Measurements from ENCODE around the gene BARHL2.

The BARHL2 gene

DNA sequence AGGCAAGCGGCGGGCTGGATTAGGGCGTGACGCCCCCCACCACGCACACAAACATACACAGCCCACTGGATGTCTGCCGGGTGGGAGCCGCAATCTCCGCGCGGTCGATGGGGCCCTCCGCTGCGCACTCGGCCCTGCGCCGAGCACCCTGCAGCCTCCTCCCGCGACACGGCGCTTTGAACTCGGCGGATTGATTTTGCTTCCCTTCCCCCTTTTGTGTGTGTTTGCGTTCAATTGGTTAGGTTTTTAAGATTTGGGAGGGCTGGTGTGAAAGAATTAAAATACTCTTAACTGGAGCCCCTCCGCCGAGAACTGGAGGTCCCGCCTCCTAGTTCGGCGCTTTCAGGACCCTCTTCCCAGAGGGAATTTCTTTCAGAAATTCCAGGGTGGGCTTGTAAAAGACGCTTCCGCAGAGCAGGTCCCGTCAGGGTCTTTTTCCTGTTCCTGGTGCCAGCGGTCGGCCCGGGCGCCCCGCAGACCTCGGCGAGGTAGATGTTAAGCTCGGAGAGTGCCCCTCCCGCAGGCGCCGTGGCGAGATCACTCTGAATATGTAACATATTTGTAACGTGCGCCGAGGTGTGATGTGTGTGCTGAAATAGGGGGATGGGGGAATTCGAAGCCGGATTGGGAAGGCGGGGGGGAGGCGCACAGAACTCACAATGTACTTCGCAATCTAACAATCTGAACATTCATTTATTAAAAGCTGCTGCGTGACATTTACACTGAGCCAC lies 8.0 kb upstream of the BARHL2 start:
- DNase-seq (ENCODE audit: low spot score): no peak

DNA sequence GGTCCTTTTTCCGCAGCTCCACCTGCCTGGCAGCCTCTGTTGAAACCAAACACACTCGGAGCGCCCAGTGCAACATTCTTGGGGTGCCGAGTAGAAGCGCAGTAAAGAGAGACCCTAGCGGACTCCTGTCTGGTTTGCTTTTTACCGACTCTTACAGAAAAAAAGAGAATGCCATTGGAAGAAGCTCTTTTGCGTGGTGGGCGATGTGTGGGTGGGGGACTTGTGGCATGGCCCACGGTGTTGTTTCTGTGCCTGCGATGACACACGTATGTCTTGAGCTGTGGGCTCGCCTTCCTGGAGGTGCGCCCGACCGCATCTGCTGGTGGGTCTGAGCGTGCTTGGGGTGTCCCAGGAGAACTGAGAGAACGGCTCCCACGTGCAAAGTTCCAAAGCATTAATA lies 7.3 kb upstream of the BARHL2 start:
- no peak for DNase-seq (ENCODE audit: low spot score)

DNA sequence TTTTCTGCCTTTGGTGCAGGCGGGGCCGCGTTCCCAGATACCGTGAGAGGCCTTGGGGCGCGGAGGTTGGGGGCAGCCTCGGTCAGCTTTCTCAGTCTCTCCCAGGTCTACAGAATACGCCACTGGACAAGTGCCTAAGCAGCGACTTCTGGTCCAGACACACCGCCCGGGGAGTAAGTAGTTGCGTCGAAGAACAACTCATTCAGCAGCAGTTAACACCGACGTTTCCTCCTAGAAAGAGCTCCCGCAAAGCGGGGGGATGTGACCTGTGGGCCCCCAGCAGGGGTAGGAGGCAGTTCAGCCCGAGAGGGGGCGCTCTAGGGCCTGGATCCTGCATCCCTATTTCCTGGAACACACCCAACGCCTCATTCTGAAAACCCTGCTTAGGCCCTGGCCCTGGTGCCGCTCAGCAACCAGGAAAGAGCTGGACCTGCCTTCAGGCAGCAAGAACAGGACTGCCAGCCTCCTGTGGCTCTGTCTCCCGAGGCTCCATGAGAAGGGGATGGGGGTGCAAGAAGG lies 6.5 kb upstream of the BARHL2 start:
- DNase-seq (ENCODE audit: low spot score): no peak

DNA sequence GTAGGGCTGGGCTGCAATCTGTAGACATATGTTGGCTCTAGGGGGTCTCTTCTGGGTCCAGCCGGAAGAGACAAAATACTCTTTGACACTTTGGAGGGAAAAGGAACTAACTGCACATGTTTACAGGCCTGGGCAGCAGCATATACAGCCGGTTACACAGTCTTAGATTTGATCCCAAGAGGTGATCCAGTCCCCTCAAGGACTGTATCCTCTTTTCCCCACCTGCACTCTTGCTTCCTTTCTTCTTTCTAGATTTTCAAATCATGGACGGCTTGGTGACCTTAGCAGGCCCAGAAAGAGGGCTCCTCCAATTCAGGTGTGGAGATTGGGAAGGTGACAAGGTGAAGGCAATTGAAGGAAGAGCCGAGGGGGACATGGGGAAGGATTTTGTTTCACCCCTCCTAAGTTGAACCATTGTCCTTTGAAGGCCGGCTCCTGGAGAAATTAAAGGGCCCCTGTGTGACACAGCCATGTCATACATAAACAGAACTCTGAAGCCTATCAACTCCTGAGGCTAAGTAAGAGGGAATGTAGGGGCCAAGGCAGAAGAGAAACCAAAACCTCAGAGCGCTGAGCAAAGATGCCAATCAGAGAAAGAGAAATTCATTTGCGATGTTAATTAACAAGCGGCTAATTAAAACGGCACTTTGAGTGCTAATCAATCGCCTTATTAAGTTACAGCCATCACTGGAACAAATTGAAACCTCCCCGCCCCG lies 5.9 kb upstream of the BARHL2 start:
- no peak for DNase-seq (ENCODE audit: low spot score)

DNA sequence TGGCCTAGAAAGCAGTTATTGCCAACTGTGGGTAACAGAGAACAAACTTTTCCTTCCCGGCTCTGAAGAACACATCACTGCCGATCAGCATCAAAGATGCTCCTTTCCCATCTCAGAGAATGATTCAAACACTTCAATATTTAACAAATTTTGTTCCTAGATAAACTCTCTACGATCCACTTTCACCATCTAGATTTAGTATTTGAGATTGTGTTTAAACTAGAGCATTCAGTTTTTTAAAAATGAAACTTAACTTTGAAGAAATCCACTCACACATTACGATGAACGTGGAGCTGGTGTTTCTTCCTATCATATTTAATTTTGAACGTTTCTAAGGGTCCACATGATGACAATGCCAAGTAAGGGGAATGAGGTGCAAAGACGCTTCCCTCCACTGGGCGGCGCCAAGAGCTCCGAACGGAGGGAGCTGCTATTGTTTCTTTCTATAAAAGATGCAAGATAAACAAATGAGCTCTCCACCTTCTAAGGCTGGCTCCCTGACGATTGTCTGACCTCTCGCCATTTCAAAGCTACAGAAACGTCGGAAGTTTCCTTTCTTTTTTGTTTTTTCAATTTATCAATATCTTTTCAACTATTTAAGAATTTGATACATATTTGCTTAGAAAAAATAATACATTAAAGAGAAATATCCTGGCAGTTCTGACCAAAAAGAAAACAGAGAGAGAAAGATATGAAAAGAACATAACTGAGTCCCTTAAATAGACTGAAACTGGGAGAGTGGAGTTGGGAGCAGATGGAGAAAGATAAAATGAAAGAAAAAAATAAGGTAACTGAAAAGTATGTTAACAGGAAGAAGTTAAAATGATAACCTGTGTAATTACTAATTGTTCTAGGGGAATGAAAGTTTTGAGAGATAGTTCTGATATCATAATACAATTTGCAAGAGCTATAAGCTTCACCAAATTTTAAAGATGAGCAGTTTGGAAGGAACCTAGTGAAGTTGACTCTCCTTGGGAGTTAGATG lies 4.4 kb upstream of the BARHL2 start:
- no peak for DNase-seq (ENCODE audit: low spot score)

DNA sequence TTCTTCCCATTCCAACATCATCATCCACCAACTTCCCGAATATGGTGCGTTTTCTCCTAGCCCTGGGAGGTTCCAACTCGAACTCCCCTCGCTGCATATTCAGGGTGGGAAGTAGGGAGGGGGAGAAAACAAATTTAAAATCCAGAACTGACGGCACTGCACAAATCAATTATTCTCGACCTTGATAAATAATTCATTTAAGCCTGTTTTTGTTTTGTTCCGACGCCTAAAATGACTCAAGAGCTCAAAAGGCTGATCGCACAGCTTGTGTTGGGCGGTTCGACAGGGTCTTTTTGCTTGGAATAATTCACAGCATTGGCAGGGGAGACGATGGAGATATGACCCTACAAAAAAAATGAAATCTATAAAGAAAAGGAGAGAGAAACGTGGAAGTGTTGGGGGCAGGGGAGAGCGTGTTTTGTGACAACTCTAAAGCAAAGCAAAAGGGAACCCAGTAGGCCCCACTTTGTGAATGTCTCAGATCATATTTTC lies 3.1 kb upstream of the BARHL2 start:
- DNase-seq (ENCODE audit: low spot score): no peak

DNA sequence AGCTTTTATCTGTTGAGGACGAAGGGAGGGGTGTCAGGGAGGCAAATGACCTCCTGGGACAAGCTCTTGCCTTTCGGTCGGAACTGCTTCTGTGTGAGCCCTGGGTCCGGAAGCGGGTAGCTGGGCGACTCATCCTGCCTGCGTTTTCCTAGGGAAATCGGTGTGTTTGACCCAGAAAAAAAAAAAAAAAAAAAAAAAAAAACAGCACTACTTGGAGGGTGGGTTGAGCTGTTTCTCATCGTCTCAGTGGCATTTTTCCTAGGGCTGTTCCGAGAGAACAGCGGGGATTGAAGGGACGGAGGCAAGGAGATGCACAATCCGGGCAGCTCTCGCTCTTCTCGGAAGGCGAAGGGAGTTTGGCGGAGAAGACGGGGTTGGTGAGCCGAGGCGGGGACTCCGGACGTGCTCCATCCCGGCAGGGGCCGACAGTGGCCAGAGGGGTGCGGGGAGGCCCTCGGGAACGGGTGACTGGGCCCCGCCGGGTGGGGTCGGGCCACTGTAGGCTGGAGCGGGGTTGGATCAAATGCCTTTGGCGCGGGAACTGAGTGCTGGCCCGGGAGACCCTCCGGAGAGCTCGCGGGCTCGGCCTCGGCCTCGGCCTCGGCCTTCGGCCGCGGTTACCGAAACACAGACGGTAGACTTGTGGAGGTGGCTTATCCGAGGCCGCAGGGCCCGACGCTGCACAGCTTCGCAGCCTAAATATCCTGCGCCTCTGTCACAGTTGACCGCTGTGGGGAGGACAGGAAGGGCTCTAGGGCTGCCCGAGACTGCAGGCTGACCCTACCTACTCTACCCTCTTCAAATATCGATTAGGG lies 2.4 kb upstream of the BARHL2 start:
- no peak for DNase-seq (ENCODE audit: low spot score)

DNA sequence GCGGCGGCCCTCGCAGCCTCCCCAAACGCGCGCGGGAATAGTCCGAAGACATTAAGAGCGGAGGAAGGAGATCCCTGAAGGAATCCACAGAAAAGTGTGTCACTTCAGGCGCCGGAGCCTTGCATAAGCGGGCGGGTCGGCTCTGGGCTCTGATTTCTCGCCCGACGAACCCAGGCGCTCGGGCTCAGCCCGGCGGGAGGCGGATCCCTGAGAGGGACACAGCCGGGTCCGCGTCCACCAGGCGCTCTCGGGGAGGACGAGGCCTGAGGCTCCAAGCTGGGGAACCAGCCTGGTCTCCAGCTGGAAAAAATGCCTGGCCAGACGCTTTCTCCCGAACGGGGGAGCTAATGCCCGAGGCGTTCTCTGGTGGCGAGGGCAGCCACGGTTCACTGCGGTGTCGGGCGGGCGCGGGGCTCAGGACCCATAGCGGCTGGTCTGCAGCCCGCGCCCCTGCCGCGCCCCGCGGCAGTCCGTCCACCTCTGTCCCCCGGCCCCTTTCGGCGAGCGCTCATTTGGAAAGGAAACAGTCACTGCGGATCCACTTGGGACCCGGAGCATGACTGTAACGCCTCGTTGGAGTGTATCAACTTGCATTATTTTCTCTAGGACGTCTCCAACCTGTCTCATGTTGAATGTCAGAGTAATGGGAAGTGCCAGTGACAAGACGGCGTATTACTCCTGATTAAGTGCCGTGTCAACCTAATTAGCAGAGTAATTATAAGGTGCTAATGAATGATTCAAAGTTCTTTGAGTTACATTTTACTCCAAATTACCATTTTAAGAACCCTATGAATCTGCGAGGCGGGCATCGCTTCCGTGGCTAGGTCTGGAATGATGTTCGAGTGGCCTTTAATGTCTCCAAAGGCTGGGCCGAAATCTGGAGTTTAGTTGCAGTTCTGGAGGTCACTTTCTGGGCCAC lies 1.6 kb upstream of the BARHL2 start:
- DNase-seq (ENCODE audit: low spot score): no peak

DNA sequence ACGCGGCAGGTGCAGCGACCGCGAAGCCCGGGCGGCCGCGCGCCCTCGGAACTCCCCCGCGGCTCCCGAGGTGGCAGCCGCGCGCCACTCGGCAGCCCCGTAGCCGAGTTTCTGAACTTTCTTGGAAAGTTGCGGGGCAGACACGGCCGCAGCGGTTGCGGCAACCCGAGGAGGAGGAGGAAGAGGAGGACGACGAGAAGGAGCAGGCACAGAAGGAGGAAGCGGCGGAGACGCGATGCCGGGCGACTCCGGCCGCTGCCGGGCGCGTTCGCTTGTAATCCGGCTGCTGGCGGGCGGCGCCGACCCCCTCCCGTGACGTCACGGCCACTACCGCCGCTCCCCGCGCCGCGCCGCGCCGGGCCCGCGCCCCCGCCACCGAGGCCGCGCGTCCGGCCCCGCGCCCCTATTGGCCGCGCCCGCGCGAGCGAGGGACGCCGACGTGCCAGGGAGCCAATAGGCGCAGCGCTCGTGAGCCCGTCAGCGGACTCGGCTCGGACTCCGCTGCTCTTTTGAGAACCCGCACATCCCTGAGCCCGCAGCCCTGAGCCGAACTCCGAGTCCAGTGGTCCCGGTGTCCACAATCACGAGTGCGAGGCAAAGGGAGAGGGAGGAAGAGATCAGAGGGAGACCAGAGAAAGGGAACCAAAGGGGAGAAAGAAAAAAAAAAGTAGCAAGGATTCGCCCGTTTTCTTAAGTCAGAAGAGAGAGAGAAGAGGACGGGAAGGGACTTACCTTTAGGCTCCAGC lies 736 bp upstream of the BARHL2 start:
- peak; percentile 94 for DNase-seq (ENCODE audit: low spot score)

DNA sequence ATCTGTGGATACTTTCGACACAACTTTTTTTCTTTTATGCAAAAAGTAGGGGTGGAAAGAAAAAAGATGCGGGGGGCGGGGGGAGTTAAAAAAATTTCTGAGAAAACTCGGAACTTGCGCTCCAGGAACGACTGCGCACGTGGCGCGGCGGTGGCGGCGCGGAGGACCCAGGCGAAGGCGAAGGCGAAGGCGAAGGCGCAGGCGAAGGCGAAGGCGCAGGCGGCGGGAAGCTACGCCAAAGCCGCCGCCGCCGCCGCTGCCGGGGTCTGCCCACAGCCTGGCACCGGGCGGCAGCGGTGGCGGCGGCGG lies 208 bp upstream of the BARHL2 start:
- DNase-seq (ENCODE audit: low spot score): no peak

DNA sequence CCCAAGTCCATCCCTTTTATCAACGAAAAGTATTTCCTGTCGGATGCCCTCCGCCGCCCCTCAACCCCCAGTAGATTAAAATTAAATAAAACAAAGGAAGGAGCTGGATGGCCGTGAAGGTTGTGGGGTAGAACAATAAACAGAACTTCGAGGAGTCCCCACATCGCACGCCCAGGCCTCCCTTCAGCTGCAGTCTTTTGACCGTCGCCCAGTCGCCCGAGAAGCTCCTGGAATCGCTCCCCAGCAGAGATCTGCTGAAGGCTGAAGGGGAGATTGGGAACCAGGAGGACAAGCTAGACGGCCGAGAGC lies 905 bp downstream of the BARHL2 start:
- DNase-seq (ENCODE audit: low spot score): no peak

DNA sequence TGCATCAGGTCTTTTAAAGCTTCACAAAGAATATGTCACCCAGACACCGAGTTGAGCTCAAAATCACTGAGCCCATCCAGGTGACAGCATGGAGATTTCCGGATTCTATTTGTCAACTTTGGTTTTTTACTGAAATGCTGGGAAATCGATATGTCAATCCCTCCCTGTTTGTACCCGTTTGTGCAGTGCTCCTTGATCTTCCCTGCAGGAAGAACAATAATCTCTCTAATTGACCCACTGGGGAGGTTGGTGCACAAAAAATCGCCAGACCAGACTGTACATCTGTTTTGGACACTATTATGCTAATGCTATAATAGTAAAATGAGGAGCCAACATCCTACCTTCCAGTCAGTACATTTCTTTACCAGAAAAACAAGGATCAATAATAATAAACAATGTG lies 1.8 kb downstream of the BARHL2 start:
- no peak for DNase-seq (ENCODE audit: low spot score)

DNA sequence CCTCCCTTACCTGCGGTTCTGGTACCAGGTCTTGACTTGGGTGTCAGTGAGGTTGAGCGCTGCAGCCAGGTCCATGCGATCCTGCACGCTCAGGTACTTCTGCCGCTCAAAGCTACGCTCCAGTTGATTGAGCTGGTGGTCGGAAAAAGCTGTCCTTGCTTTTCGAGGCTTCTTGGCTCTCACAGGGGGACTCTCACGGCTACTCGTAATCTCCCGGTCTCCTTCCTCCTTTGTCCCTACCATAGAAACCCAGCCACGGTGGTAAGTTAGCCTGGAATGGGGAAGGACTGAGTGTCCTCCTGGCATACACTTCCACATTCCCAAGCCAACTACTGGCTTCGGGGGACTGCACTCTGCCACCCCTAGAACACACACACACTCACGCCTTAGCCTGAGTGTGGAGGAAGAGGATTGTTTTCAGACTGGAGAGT lies 2.6 kb downstream of the BARHL2 start:
- DNase-seq (ENCODE audit: low spot score): no peak

DNA sequence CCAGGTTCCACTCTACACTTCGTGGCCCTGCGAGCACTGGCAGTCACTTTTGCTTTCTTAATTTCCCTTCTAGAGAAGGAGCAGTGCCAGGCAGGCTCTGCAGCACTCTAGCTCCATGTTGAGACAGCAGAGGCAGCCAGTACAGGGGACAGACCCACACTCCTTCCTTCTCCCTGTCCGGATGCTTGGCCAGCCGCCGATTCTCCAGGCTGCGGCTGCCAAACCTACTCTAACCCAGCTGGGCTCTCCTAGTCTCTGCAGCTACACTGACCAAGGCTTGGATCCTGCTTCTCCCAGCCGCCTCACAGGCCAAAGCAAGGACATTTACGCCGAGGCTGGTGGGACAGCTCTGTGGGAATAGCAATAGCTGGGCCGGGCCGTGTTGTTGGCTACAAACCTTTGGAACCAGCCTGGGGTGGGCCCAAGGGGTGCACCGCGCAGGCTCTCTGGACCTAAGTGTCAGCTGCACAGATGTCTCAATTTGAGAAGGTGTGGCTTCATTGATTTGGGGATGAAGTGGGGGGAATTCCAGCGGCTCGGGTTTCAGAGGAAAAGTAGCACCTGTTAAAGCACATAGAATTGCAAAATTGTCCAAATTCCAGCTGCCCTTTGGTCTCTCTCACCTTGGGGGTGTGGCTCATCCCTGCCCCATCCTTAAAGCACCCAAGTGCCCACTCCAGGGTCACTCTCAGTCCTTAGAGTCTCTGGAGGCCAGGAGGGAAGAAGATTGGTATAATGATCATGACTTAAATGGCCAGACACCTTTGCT lies 3.2 kb downstream of the BARHL2 start:
- no peak for DNase-seq (ENCODE audit: low spot score)

DNA sequence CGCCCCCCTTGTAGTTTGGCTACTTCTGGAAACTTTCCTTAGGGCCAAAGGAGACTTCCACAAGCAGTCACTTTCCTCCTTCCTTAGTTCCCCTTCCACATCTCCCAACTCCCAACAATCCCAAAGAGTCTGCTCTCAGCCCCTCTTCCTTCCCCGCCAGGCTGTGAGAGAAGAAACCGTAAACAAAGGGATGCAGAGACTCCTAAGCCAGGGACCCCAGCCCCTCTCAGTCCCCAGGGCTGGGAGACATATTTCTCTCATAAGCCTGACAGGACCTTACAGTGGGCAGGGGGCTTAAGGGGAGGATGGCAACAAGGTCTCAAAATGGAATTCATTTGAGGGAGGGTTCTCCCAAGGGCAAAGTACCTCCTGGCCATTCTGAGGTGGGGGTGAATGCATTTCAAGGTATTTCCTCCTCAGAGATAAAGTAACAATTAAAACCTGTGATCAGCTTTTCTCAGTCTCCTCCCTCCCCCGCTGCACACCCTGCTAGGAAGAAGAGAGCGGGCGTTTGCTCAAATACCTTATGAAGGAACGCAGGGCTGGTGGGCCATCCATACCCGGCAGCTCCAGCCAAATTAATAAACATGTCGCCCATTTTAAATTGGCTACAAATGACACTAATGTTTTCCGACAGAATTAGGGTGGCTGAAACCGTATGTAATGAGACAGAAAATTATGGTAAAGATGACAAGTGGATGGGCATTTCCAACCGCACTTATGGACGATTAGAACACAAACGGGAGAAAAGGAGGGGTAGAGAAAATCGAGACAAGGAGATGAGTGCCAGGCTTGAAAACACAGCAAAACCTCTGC lies 4.0 kb downstream of the BARHL2 start:
- DNase-seq (ENCODE audit: low spot score): no peak

DNA sequence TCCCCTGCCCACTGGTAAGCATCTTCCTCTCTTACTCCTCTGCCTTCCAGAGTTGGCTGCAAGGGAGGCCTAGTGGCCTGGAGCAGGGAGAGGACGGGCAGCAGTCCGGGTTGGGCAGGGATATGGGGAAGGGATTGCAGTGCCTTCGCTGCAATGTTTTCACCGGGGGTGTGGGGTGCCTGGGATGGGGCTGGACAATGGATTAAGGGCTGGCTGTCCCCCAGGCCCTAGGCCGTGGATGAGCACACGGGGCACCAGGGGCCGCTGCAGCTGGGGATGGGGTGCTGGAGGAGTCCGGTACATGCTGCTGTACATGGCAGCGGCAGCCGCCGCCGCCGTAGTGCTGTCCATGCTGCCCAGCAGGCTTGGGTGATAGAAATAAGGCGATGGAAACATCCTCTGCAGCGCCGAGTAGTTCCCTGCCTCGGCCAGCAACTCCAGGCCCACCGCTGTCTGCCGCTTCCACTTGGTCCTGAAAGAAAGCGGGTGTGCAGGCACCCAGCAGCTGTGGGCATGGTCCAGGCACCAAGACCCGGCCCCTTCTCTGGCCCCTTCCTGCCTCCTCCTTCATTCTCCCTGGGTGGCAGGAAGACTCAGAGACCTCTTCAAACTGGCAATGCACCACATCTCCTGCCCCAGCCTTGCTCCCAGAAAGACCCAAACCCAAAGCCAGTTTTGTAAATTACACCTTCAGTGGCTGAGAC lies 4.8 kb downstream of the BARHL2 start:
- DNase-seq (ENCODE audit: low spot score): no peak

DNA sequence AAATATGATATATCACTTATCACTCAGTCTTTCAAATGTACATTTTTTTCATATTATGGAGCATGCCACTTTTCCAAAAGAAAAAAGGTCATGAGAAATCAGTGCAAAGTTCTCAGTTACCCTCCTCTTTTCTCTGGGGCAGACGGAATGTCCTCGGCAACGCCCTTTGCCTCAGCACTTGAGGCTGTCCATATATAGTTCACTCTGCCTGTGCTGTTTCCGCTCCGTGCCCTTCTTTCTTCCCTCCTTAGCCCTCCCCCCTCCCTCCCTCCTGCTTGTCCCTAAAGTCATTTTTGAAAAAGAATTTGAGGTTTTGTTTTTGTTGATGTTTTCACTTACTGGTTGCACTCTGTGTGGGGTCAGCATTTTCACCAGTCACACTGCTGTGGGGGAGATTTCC lies 5.4 kb downstream of the BARHL2 start:
- no peak for DNase-seq (ENCODE audit: low spot score)
